HEK293T (cell line): ENCODE results near the gene BET1.

Experiments used
- CTCF ChIA-PET: fragments of 350-600 bp; formaldehyde crosslinking; extraction: SDS; loops from one replicate; lab custom pipeline; 2021; ENCODE audit warnings: antibody characterized with exemption, inconsistent platforms; lab: Yijun Ruan, JAX
- POLR2A ChIA-PET: fragments of 350-600 bp; formaldehyde crosslinking; extraction: SDS; loops from one replicate; lab custom pipeline; 2020; ENCODE audit warnings: antibody characterized with exemption, inconsistent platforms; lab: Yijun Ruan, JAX
- DNase-seq: peaks from one replicate; pipeline ENCODE4 v3.0.0; 2012; ENCODE audit warnings: mixed read lengths; ENCODE audit errors: extremely low spot score
- ARNT ChIP-seq: fragments of 450-650 bp; IDR thresholded peaks from 2 replicates; pipeline ENCODE4 v1.6.1; 2017; ENCODE audit warnings: mild to moderate bottlenecking
- BHLHE40 ChIP-seq: fragments of 450-650 bp; IDR thresholded peaks from 2 replicates; pipeline ENCODE4 v1.6.1; 2016; ENCODE audit warnings: mild to moderate bottlenecking, moderate library complexity, borderline replicate concordance
- CTBP1 ChIP-seq: fragments of 450-650 bp; IDR thresholded peaks from 2 replicates; pipeline ENCODE4 v1.6.1; 2016; ENCODE audit warnings: borderline replicate concordance
- ELF4 ChIP-seq: fragments of 450-650 bp; IDR thresholded peaks from 2 replicates; pipeline ENCODE4 v1.6.1; 2017; ENCODE audit warnings: antibody characterized with exemption
- FOXA1 ChIP-seq: fragments of 450-650 bp; IDR thresholded peaks from 2 replicates; pipeline ENCODE4 v1.6.1; 2016; ENCODE audit warnings: mild to moderate bottlenecking
- FOXK2 ChIP-seq: fragments of 450-650 bp; IDR thresholded peaks from 2 replicates; pipeline ENCODE4 v1.6.1; 2016; ENCODE audit warnings: mild to moderate bottlenecking
- FOXM1 ChIP-seq: fragments of 450-650 bp; IDR thresholded peaks from 2 replicates; pipeline ENCODE4 v1.6.1; 2017; ENCODE audit warnings: mild to moderate bottlenecking, borderline replicate concordance
- HDGF ChIP-seq: fragments of 450-650 bp; IDR thresholded peaks from 2 replicates; pipeline ENCODE4 v1.6.1; 2017; ENCODE audit warnings: antibody characterized with exemption, borderline replicate concordance
- L3MBTL2 ChIP-seq: fragments of 450-650 bp; conservative IDR thresholded peaks from 2 replicates; pipeline ENCODE4 v1.6.1; 2016; ENCODE audit warnings: mild to moderate bottlenecking
- LEF1 ChIP-seq: fragments of 450-650 bp; IDR thresholded peaks from 2 replicates; pipeline ENCODE4 v1.6.1; 2017; ENCODE audit warnings: mild to moderate bottlenecking, borderline replicate concordance
- NFRKB ChIP-seq: fragments of 450-650 bp; IDR thresholded peaks from 2 replicates; pipeline ENCODE4 v1.6.1; 2016; ENCODE audit warnings: mild to moderate bottlenecking, moderate library complexity
- SP1 ChIP-seq: fragments of 450-650 bp; IDR thresholded peaks from 2 replicates; pipeline ENCODE4 v1.6.1; 2017
- SUZ12 ChIP-seq: fragments of 450-650 bp; IDR thresholded peaks from 2 replicates; pipeline ENCODE4 v1.6.1; 2016; ENCODE audit warnings: mild to moderate bottlenecking
- TARDBP ChIP-seq: fragments of 450-650 bp; IDR thresholded peaks from 2 replicates; pipeline ENCODE4 v1.6.1; 2016
- ZNF384 ChIP-seq: fragments of 450-650 bp; IDR thresholded peaks from 2 replicates; pipeline ENCODE4 v1.6.1; 2016
- TF ChIP-seq, protein P1 (sequence below): fragments of 450-650 bp; IDR thresholded peaks from 2 replicates; pipeline ENCODE4 v1.6.1; 2016

BET1 gene

DNA sequence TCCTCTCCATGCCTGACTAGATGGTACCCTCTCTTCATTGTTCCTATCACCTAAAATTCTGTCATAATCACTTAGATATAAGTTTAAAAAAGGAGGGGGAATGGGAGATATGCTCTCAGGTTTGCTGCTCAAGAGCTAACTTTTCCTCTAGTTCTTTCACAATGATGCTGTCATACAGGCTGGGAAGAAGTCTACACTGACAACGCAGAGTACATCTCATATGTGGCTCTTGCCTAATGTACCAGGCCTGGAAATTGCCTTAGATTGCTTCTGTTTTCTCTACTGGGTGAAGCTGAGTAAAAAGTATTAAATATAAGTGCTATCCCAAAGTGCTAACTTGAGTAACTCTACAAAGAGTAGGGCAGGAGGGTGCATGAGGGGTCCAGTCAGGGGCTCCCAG is 43.8 kb upstream of the BET1 start:
- no peak for DNase-seq
- CTCF ChIA-PET, result no interaction called here
- POLR2A ChIA-PET, result no interaction called here
- no peak for TF ChIP-seq FOXM1
- no peak for TF ChIP-seq LEF1
- no peak for TF ChIP-seq FOXA1
- TF ChIP-seq SP1, result no peak
- TF ChIP-seq ARNT, result no peak
- no peak for TF ChIP-seq BHLHE40
- no peak for TF ChIP-seq ZNF384
- TF ChIP-seq CTBP1, result no peak
- TF ChIP-seq TARDBP, result no peak
- TF ChIP-seq NFRKB, result no peak
- no peak for TF ChIP-seq SUZ12
- no peak for TF ChIP-seq HDGF
- TF ChIP-seq, protein P1, sequence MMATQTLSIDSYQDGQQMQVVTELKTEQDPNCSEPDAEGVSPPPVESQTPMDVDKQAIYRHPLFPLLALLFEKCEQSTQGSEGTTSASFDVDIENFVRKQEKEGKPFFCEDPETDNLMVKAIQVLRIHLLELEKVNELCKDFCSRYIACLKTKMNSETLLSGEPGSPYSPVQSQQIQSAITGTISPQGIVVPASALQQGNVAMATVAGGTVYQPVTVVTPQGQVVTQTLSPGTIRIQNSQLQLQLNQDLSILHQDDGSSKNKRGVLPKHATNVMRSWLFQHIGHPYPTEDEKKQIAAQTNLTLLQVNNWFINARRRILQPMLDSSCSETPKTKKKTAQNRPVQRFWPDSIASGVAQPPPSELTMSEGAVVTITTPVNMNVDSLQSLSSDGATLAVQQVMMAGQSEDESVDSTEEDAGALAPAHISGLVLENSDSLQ, result no peak

DNA sequence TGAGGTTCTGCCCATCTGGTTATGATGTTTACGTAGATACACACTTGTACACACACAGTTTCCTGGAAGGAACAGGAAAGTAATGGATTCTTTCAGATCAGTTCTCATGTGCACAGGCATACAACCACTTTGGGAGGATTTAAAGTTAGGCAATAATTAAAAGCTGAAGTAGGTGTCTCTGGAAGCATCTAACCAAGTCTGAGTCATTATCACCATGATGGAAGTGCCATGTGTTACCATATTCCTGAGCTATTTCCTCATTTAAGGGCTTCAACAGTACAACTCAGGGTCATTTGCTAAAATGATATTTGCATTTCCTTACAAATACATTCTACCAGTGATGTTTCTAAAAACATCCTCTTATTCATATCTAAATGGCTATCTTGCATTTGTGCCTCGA is 41.4 kb upstream of the BET1 start:
- POLR2A ChIA-PET, result no interaction called here
- no peak for DNase-seq
- CTCF ChIA-PET, result no interaction called here
- no peak for TF ChIP-seq ZNF384
- no peak for TF ChIP-seq LEF1
- TF ChIP-seq FOXK2, result no peak
- no peak for TF ChIP-seq NFRKB
- no peak for TF ChIP-seq TARDBP

DNA sequence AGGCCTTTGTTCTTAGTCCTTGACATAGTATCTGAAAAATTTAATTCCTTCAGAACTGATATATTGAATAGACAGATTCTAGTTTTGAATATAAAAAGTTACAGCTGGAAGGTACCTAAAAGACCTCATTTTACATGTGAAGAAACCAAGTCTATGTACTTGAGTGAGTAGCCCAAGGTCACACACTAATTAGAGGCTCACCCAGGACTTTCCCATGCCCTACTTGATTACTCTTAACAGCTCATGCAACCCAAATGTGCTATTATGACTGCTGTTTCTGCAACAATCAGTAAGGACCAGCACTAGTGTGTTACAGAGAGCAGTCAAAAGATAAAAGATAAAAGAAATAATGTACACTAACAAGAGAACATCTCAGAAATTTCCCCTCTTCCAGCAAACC is 40.7 kb upstream of the BET1 start:
- ChIA-PET POLR2A (no interaction called here), CTCF (no interaction called here)
- DNase-seq, result no peak
- TF ChIP-seq, protein P1, result no peak
- TF ChIP-seq BHLHE40 (no peak), ZNF384 (no peak), CTBP1 (no peak), NFRKB (no peak), FOXA1 (no peak), HDGF (no peak), L3MBTL2 (no peak), SP1 (no peak), ARNT (no peak), FOXK2 (no peak), LEF1 (no peak), TARDBP (no peak), FOXM1 (no peak), SUZ12 (no peak), ELF4 (no peak)

DNA sequence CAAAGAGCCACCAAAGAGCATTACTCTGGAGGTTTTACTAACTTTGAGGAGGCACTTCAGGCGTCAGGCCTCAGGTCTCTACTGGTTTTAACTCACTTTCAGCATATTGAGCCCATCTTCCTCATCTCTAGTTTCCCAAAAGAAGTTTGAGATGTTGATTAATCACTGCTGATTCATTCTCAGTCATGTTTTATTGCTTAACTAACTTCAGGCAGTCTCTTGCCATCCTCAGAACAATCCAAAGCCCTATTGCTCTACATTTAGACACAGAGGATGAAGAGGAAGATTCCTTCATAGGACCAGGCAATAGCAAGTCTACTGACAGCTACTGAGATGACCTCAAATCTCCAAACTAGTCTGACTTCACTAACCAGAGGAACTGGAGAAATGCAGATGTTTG is 39.1 kb upstream of the BET1 start:
- no peak for DNase-seq
- TF ChIP-seq, protein P1, result no peak
- TF ChIP-seq FOXA1, result no peak
- no peak for TF ChIP-seq HDGF
- no peak for TF ChIP-seq ARNT
- TF ChIP-seq SUZ12, result no peak
- no peak for TF ChIP-seq SP1
- TF ChIP-seq ZNF384, result no peak
- TF ChIP-seq ELF4, result no peak
- no peak for TF ChIP-seq CTBP1
- TF ChIP-seq FOXM1, result no peak
- no peak for TF ChIP-seq FOXK2
- TF ChIP-seq LEF1, result no peak
- no peak for TF ChIP-seq BHLHE40
- no peak for TF ChIP-seq TARDBP
- TF ChIP-seq L3MBTL2, result no peak
- no peak for TF ChIP-seq NFRKB
- ChIA-PET POLR2A (no interaction called here), CTCF (no interaction called here)

DNA sequence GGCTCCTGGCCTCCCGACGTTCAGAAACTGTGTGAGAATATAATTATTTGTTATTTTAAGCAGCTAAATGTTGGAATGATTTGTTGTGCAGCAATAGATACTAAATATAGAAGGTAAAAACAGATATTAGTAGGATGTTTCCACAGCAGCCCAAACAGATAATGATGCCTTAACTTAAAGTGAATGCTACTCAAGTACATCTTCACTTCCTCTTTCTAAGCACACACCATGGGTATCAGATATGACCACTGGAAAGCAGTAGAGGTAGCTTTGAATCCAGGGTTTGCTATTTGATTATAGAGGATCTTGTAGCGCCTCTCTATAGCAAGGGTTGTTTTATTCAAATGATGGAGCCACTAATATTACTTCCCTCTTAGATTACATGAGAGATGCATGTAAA is 38.2 kb upstream of the BET1 start:
- CTCF ChIA-PET, result no interaction called here
- POLR2A ChIA-PET, result no interaction called here
- TF ChIP-seq ELF4 (no peak), SUZ12 (no peak), ARNT (no peak), NFRKB (no peak), FOXM1 (no peak), TARDBP (no peak), HDGF (no peak), ZNF384 (no peak), FOXK2 (no peak), LEF1 (no peak), BHLHE40 (no peak), L3MBTL2 (no peak)
- TF ChIP-seq, protein P1, result no peak
- DNase-seq, result no peak

DNA sequence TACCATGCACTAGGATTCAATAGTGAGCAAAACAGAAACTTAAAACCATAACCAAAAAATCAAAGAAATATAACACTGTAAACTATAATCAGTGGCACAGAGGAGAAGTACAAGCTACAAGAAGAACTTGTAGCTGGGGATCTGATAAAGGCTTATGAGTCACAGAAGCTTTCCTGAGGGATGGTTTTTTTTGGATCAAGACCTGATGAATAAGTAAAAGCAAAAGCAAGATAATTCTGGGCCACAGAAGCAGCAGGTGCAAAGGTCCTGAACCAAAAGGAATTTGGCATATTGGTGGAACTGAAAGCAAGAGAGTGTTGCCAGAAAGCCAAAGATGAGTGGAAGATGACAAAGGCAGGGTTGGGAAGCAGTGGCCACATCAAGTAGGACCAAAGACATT is 37.4 kb upstream of the BET1 start:
- no peak for DNase-seq
- CTCF ChIA-PET, result no interaction called here
- TF ChIP-seq BHLHE40 (no peak), TARDBP (no peak), ELF4 (no peak), FOXM1 (no peak), HDGF (no peak), L3MBTL2 (no peak), ZNF384 (no peak), FOXA1 (no peak), ARNT (no peak), SP1 (no peak), SUZ12 (no peak), FOXK2 (no peak), LEF1 (no peak), CTBP1 (no peak), NFRKB (no peak)
- TF ChIP-seq, protein P1, result no peak
- POLR2A ChIA-PET, result no interaction called here
